ENCODE results near the gene RNF8.

Gene RNF8

GRCh38 chr6:37316071-37316470 lies 37.7 kb upstream of the RNF8 start:
- POLR2A ChIA-PET, result no interaction called here
- Histone ChIP-seq H3K9me3 (ENCODE audit: control insufficient read depth, insufficient read depth, low read depth, low read length) (no peaks in the 10 kb centered on the region), H3K4me1 (ENCODE audit: control insufficient read depth, insufficient read depth, low read length) (no peaks in the 10 kb centered on the region), H3K36me3 (ENCODE audit: control insufficient read depth in 2 of 2, insufficient read depth in 1 of 2, low read length in 2 of 2) (peaks cover 12 to 86% of the 10 kb centered on the region in 2 experiments; a peak in 2 of 3 replicates), H3K27ac (ENCODE audit: extremely low read depth, low read depth, low read length) (no peak overlapping the region), H3K4me3 (ENCODE audit: low read depth, low read length) (no peak overlapping the region)
- TF ChIP-seq SCRT1 (tag by site-specific recombination; IDR thresholded peaks at IDR 0.05; ENCODE audit: borderline replicate concordance), result no peak
- no peak for TF ChIP-seq ZNF24 (tag by site-specific recombination; IDR thresholded peaks at IDR 0.05)
- no peak for TF ChIP-seq ZNF423 (tag by site-specific recombination; IDR thresholded peaks at IDR 0.05)
- no peak for TF ChIP-seq ZNF175 (tag by site-specific recombination; IDR thresholded peaks at IDR 0.05)
- no peak for TF ChIP-seq REPIN1 (tag by site-specific recombination; IDR thresholded peaks at IDR 0.05; ENCODE audit: low read depth)
- no peak for TF ChIP-seq ZNF501 (tag by site-specific recombination; IDR thresholded peaks at IDR 0.05)
- TF ChIP-seq ZBTB11 (tag by site-specific recombination; conservative IDR thresholded peaks at IDR 0.05; ENCODE audit: low read depth), result no peak
- no peak for TF ChIP-seq ZNF48 (tag by site-specific recombination; IDR thresholded peaks at IDR 0.05)
- no peak for TF ChIP-seq ZNF138 (tag by site-specific recombination; IDR thresholded peaks at IDR 0.05; ENCODE audit: borderline replicate concordance)
- no peak for TF ChIP-seq ZNF792 (tag by site-specific recombination; IDR thresholded peaks at IDR 0.05)
- TF ChIP-seq, protein P1, sequence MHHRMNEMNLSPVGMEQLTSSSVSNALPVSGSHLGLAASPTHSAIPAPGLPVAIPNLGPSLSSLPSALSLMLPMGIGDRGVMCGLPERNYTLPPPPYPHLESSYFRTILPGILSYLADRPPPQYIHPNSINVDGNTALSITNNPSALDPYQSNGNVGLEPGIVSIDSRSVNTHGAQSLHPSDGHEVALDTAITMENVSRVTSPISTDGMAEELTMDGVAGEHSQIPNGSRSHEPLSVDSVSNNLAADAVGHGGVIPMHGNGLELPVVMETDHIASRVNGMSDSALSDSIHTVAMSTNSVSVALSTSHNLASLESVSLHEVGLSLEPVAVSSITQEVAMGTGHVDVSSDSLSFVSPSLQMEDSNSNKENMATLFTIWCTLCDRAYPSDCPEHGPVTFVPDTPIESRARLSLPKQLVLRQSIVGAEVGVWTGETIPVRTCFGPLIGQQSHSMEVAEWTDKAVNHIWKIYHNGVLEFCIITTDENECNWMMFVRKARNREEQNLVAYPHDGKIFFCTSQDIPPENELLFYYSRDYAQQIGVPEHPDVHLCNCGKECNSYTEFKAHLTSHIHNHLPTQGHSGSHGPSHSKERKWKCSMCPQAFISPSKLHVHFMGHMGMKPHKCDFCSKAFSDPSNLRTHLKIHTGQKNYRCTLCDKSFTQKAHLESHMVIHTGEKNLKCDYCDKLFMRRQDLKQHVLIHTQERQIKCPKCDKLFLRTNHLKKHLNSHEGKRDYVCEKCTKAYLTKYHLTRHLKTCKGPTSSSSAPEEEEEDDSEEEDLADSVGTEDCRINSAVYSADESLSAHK (tag by site-specific recombination; IDR thresholded peaks at IDR 0.05), result no peak
- TF ChIP-seq ZNF600 (tag by site-specific recombination; IDR thresholded peaks at IDR 0.05), result no peak
- TF ChIP-seq HOXC10 (CRISPR knock-in tag; IDR thresholded peaks at IDR 0.05), result no peak
- TF ChIP-seq, protein P2, sequence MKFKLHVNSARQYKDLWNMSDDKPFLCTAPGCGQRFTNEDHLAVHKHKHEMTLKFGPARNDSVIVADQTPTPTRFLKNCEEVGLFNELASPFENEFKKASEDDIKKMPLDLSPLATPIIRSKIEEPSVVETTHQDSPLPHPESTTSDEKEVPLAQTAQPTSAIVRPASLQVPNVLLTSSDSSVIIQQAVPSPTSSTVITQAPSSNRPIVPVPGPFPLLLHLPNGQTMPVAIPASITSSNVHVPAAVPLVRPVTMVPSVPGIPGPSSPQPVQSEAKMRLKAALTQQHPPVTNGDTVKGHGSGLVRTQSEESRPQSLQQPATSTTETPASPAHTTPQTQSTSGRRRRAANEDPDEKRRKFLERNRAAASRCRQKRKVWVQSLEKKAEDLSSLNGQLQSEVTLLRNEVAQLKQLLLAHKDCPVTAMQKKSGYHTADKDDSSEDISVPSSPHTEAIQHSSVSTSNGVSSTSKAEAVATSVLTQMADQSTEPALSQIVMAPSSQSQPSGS (tag by site-specific recombination; IDR thresholded peaks at IDR 0.05; ENCODE audit: low read depth), result no peak
- TF ChIP-seq ZNF239 (tag by site-specific recombination; IDR thresholded peaks at IDR 0.05), result no peak
- no peak for TF ChIP-seq ZBTB44 (tag by site-specific recombination; IDR thresholded peaks at IDR 0.05)
- TF ChIP-seq ZNF621 (tag by site-specific recombination; IDR thresholded peaks at IDR 0.05), result no peak
- TF ChIP-seq ZNF645 (tag by site-specific recombination; IDR thresholded peaks at IDR 0.05), result no peak
- TF ChIP-seq KLF1 (tag by site-specific recombination; IDR thresholded peaks at IDR 0.05), result no peak
- TF ChIP-seq ZNF529 (tag by site-specific recombination; IDR thresholded peaks at IDR 0.05; ENCODE audit: insufficient replicate concordance), result no peak
- CTCF ChIA-PET, result interaction anchor here (1.2 to 10.6 kb wide), 6 partner anchors 9 to 296 kb away, joined by 3 to 103 read pairs (median 22); partner anchors contain the start of genes TBC1D22B and TMEM217

All from HEK293 (cell line).